DOHH2 (cell line): ENCODE data around the gene ONECUT1.
A peak's percentile ranks its signal among the peaks of the same experiment; 100 is the strongest.

Source experiments
- H3F3A ChIP-seq: fragments of 200-600 bp; sonication (generic), shearing (Covaris generic); 2 replicates; pipeline ENCODE4 v1.6.0; 2016; ENCODE audit warnings: antibody characterized with exemption, mild to moderate bottlenecking; ENCODE audit not compliant: control insufficient read depth, insufficient read depth
- H3K27ac ChIP-seq: fragments of 200-600 bp; sonication (generic); 2 replicates; pipeline ENCODE4 v1.5.1; 2014; ENCODE audit warnings: low read depth, mild to moderate bottlenecking, low read length, moderate library complexity
- H3K27me3 ChIP-seq: fragments of 200-600 bp; sonication (generic); 2 replicates; pipeline ENCODE4 v1.6.1; 2014; ENCODE audit warnings: mild to moderate bottlenecking, low read length, mixed read lengths; ENCODE audit not compliant: control insufficient read depth
- H3K36me3 ChIP-seq: fragments of 200-600 bp; sonication (generic); 2 replicates; pipeline ENCODE4 v1.6.1; 2014; ENCODE audit warnings: mild to moderate bottlenecking, low read length, moderate library complexity, mixed read lengths; ENCODE audit not compliant: control insufficient read depth
- H3K4me1 ChIP-seq: fragments of 200-600 bp; sonication (generic); 2 replicates; pipeline ENCODE4 v1.6.1; 2014; ENCODE audit warnings: mild to moderate bottlenecking, low read length, mixed read lengths; ENCODE audit not compliant: control insufficient read depth
- H3K4me2 ChIP-seq: fragments of 200-600 bp; sonication (generic); 2 replicates; pipeline ENCODE4 v1.6.0; 2014; ENCODE audit warnings: mild to moderate bottlenecking, low read length, moderate library complexity
- H3K4me3 ChIP-seq: fragments of 200-600 bp; sonication (generic); 2 replicates; pipeline ENCODE4 v1.5.1; 2014; ENCODE audit warnings: mild to moderate bottlenecking, low read length, mixed read lengths
- H3K79me2 ChIP-seq: fragments of 200-600 bp; sonication (generic); 2 replicates; pipeline ENCODE4 v1.6.1; 2014; ENCODE audit warnings: mild to moderate bottlenecking, low read length, mixed read lengths; ENCODE audit not compliant: control insufficient read depth
- H3K9me2 ChIP-seq: fragments of 200-600 bp; sonication (generic); replicated peaks from 2 replicates; pipeline ENCODE4 v1.6.1; 2014; ENCODE audit warnings: mild to moderate bottlenecking, low read length, mixed read lengths; ENCODE audit not compliant: control insufficient read depth
- H3K9me3 ChIP-seq: fragments of 200-600 bp; sonication (generic); 2 replicates; pipeline ENCODE4 v1.6.1; 2014; ENCODE audit warnings: antibody characterized with exemption, low read length, mixed read lengths; ENCODE audit not compliant: control insufficient read depth, insufficient read depth
- H4K20me1 ChIP-seq: fragments of 200-600 bp; sonication (generic); 2 replicates; pipeline ENCODE4 v1.6.0; 2014; ENCODE audit warnings: low read depth, mild to moderate bottlenecking, antibody characterized with exemption, low read length, moderate library complexity; ENCODE audit not compliant: control insufficient read depth, insufficient read depth
- CTCF ChIP-seq: fragments of 200-600 bp; sonication (generic); IDR thresholded peaks from one replicate; pipeline ENCODE4 v1.5.1; 2014; ENCODE audit warnings: antibody characterized with exemption, mild to moderate bottlenecking, low read depth, low read length; ENCODE audit not compliant: poor library complexity, severe bottlenecking
- EZH2phosphoT487 ChIP-seq: fragments of 200-600 bp; sonication (generic); IDR thresholded peaks from 2 replicates; pipeline ENCODE4 v1.6.1; 2017; ENCODE audit warnings: borderline replicate concordance, mild to moderate bottlenecking, antibody characterized with exemption, low read length, moderate library complexity, mixed read lengths

The ONECUT1 gene

GRCh38 chr15:52733696-52734255, 56.4 kb downstream of the ONECUT1 start:
- H3K4me1 ChIP-seq: peaks cover 46% of the 10 kb centered on the region
- TF ChIP-seq CTCF: no peak
- no peak for TF ChIP-seq EZH2phosphoT487
- H3K79me2 ChIP-seq: no peaks in the 10 kb centered on the region
- no peak overlapping the region for H3K4me3 ChIP-seq
- no peaks in the 10 kb centered on the region for H3K9me2 ChIP-seq
- H3K36me3 ChIP-seq: no peaks in the 10 kb centered on the region
- H4K20me1 ChIP-seq: no peaks in the 10 kb centered on the region
- no peak overlapping the region for H3K27ac ChIP-seq
- H3K4me2 ChIP-seq: no peak overlapping the region
- H3K9me3 ChIP-seq: no peaks in the 10 kb centered on the region
- peaks cover 6% of the 10 kb centered on the region; the same call in 1 of the 2 replicates for H3F3A ChIP-seq
- no peaks in the 10 kb centered on the region; the same call in 1 of the 2 replicates for H3K27me3 ChIP-seq

GRCh38 chr15:52733088-52733487, 57.0 kb downstream of the ONECUT1 start:
- no peaks in the 10 kb centered on the region for H3K79me2 ChIP-seq
- no peaks in the 10 kb centered on the region for H4K20me1 ChIP-seq
- H3K4me3 ChIP-seq: no peak overlapping the region
- TF ChIP-seq CTCF: no peak
- H3K9me3 ChIP-seq: no peaks in the 10 kb centered on the region
- peaks cover 6% of the 10 kb centered on the region; the same call in 1 of the 2 replicates for H3F3A ChIP-seq
- H3K4me2 ChIP-seq: no peak overlapping the region
- no peaks in the 10 kb centered on the region; the same call in 1 of the 2 replicates for H3K27me3 ChIP-seq
- no peak overlapping the region for H3K27ac ChIP-seq
- no peaks in the 10 kb centered on the region for H3K36me3 ChIP-seq
- no peaks in the 10 kb centered on the region for H3K9me2 ChIP-seq
- peaks cover 53% of the 10 kb centered on the region for H3K4me1 ChIP-seq

GRCh38 chr15:52732551-52732950, 57.6 kb downstream of the ONECUT1 start:
- peaks cover 58% of the 10 kb centered on the region for H3K4me1 ChIP-seq
- no peaks in the 10 kb centered on the region for H3K27me3 ChIP-seq
- H4K20me1 ChIP-seq: no peaks in the 10 kb centered on the region
- H3K4me3 ChIP-seq: no peak overlapping the region
- TF ChIP-seq EZH2phosphoT487 (no peak), CTCF (no peak)
- H3K9me3 ChIP-seq: no peaks in the 10 kb centered on the region
- no peak overlapping the region for H3K27ac ChIP-seq
- H3K79me2 ChIP-seq: no peaks in the 10 kb centered on the region
- H3K4me2 ChIP-seq: peak overlapping the region; percentile 15; the same call in 1 of the 2 replicates
- H3K36me3 ChIP-seq: no peaks in the 10 kb centered on the region
- H3F3A ChIP-seq: peaks cover 6% of the 10 kb centered on the region; the same call in 1 of the 2 replicates
- H3K9me2 ChIP-seq: no peaks in the 10 kb centered on the region
